Calu3 (cell line): ENCODE results near the gene PVR. TPM values are rescaled to one million over a fixed set of nuclear protein-coding genes. Genes with fewer than 3 reads are reported as not detected.
"Not testable (repeated sequence)": the region's sequence is repeated elsewhere in the genome, so short reads cannot be mapped to it uniquely, and the experiment has no call there.

Source experiments
- BruUV-seq: library from RNA; stranded (reverse); fragments of 400-500 nt; replicated peaks from 2 replicates; lab custom pipeline; 2021; lab: Mats Ljungman, UMichigan
- CTCF ChIA-PET: fragments of 300-600 bp; sonication (Branson Sonifier 250); formaldehyde crosslinking; loops from one replicate; lab custom pipeline; 2022; ENCODE audit warnings: antibody characterized with exemption; lab: Charles Lee
- DNase-seq: peaks from one replicate; pipeline ENCODE4 v3.0.0; 2022
- H3K27ac Mint-ChIP-seq: one replicate; pipeline ENCODE4 v1.8.0; 2022; ENCODE audit warnings: mixed read lengths; ENCODE audit not compliant: unreplicated experiment
- H3K27me3 Mint-ChIP-seq: one replicate; pipeline ENCODE4 v1.8.0; 2022; ENCODE audit warnings: mixed read lengths; ENCODE audit not compliant: unreplicated experiment
- H3K36me3 Mint-ChIP-seq: one replicate; pipeline ENCODE4 v1.8.0; 2022; ENCODE audit warnings: mild to moderate bottlenecking, moderate library complexity, mixed read lengths; ENCODE audit not compliant: insufficient read depth, unreplicated experiment
- H3K4me1 Mint-ChIP-seq: one replicate; pipeline ENCODE4 v1.8.0; 2022; ENCODE audit warnings: mild to moderate bottlenecking, low read depth, mixed read lengths; ENCODE audit not compliant: unreplicated experiment
- H3K4me3 Mint-ChIP-seq: one replicate; pipeline ENCODE4 v1.8.0; 2022; ENCODE audit warnings: mild to moderate bottlenecking, low read depth, moderate library complexity, mixed read lengths; ENCODE audit not compliant: unreplicated experiment
- H3K9me3 Mint-ChIP-seq: one replicate; pipeline ENCODE4 v1.8.0; 2022; ENCODE audit warnings: low read depth, mixed read lengths; ENCODE audit not compliant: unreplicated experiment
- CTCF ChIP-seq: fragments of 200-600 bp; IDR thresholded peaks from one replicate; pipeline ENCODE4 v1.8.0; 2022; ENCODE audit warnings: antibody characterized with exemption; ENCODE audit not compliant: unreplicated experiment
- intact Hi-C: fragments of 100-400 bp; cut with micrococcal nuclease; formaldehyde crosslinking; loops from one replicate; pipeline ENCODE4 v1.10.0; 2022; ENCODE audit not compliant: unreplicated experiment
- total RNA-seq: library from RNA; stranded (reverse); gene quantifications from 2 replicates; pipeline ENCODE4 v1.2.3, GENCODE V29; 2022

The PVR gene
- total RNA-seq, 1 experiment from 2014 or later: 215 TPM

- H3K9me3 Mint-ChIP-seq: peaks cover 3% of the 10 kb centered on the region
- no peaks in the 10 kb centered on the region for H3K27me3 Mint-ChIP-seq
- intact Hi-C loops: no loop called here
- DNase-seq: no peak
- H3K27ac Mint-ChIP-seq: no peak overlapping the region
- CTCF ChIA-PET: no interaction called here
- TF ChIP-seq CTCF: no peak
- peaks cover 31% of the 10 kb centered on the region for H3K4me1 Mint-ChIP-seq
- H3K36me3 Mint-ChIP-seq: peaks cover 16% of the 10 kb centered on the region
- H3K4me3 Mint-ChIP-seq: no peak overlapping the region
- BruUV-seq: no TSS peak
Measured at GRCh38 chr19:44623626-44624025, 20.1 kb upstream of the PVR start.

GRCh38 chr19:44624840-44625354 lies 18.8 kb upstream of the PVR start:
- TF ChIP-seq CTCF: no peak
- Mint-ChIP-seq H3K27me3 (no peaks in the 10 kb centered on the region), H3K4me3 (no peak overlapping the region), H3K4me1 (peaks cover 31% of the 10 kb centered on the region), H3K36me3 (peaks cover 23% of the 10 kb centered on the region), H3K9me3 (peaks cover 5% of the 10 kb centered on the region), H3K27ac (no peak overlapping the region)
- no peak for DNase-seq
- intact Hi-C loops: no loop called here
- CTCF ChIA-PET: interaction anchor here (2.4 kb wide), 1 partner anchor 11 kb away, joined by 7 read pairs; no protein-coding TSS in a partner anchor
- no TSS peak for BruUV-seq

- Mint-ChIP-seq H3K27ac (peak overlapping the region; percentile 70), H3K36me3 (peaks cover 30% of the 10 kb centered on the region), H3K4me1 (peaks cover 31% of the 10 kb centered on the region)
- intact Hi-C loops: loop anchor here (1.0 kb wide), 1 partner anchor 14 kb away; no protein-coding TSS in a partner anchor
- not testable (repeated sequence) for H3K4me3 Mint-ChIP-seq, H3K9me3 Mint-ChIP-seq, H3K27me3 Mint-ChIP-seq, DNase-seq
- CTCF ChIA-PET: interaction anchor here (0.7 to 2.4 kb wide), 4 partner anchors 8 to 37 kb away, joined by 3 to 7 read pairs (median 4); no protein-coding TSS in a partner anchor
- TSS peak; percentile 23 for BruUV-seq
Measured at GRCh38 chr19:44625637-44626036, 18.1 kb upstream of the PVR start.

GRCh38 chr19:44626048-44626624 lies 17.6 kb upstream of the PVR start:
- H3K27me3 Mint-ChIP-seq: no peaks in the 10 kb centered on the region
- TF ChIP-seq CTCF: no peak
- intact Hi-C loops: loop anchor here (1.0 kb wide), 1 partner anchor 13 kb away; no protein-coding TSS in a partner anchor
- H3K9me3 Mint-ChIP-seq: peaks cover 5% of the 10 kb centered on the region
- CTCF ChIA-PET: interaction anchor here (0.7 to 2.4 kb wide), 4 partner anchors 9 to 38 kb away, joined by 3 to 7 read pairs (median 4); no protein-coding TSS in a partner anchor
- no peak overlapping the region for H3K4me3 Mint-ChIP-seq
- H3K36me3 Mint-ChIP-seq: peaks cover 35% of the 10 kb centered on the region
- peak; percentile 80 for DNase-seq
- peak overlapping the region; percentile 70 for H3K27ac Mint-ChIP-seq
- no TSS peak for BruUV-seq
- peaks cover 31% of the 10 kb centered on the region for H3K4me1 Mint-ChIP-seq
